ENCODE results near the gene ZNF664.

- TF ChIP-seq CTCF (IDR thresholded peaks at IDR 0.05) (no peak), ZFX (IDR thresholded peaks at IDR 0.05; ENCODE audit: borderline replicate concordance) (no peak)
Measured at GRCh38 chr12:123951467-123951866, 21.5 kb upstream of the ZNF664 start.

All from 22Rv1 (cell line).